ENCODE results near the gene LDLRAD4. TPM values are rescaled to one million over a fixed set of nuclear protein-coding genes. Genes with fewer than 3 reads are reported as not detected.

Gene LDLRAD4
- total RNA-seq, 6 donors from 2014 or later, result 19.5 to 26.6 (median 24.4) TPM

DNA sequence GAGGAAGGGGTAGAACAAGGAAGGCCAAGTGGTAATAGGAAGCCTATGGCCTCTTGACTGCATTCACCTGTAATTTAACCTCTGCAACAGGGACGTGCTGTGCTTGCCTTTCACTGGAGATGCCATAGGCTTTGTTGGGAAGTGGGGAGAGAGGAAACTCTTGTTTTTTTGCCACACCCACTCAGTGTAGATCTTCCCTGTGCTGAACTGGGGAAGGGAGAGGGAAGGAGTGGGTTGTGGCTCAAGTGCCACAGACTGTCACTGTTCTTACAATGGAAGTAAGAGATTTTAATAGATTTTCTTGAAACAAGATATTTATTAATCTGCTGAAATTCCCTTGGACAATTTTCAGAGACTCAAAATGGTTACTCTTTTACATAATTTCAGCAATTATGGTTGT, 380.5 kb downstream of the LDLRAD4 start:
- no peaks in the 10 kb centered on the region for H3K36me3 ChIP-seq
- ATAC-seq (ENCODE audit: low FRiP score in 2 of 2), result no peak
- WGBS, 2 donors, result 65 to 82% methylated on average over 1 of the region's 1 CpG

DNA sequence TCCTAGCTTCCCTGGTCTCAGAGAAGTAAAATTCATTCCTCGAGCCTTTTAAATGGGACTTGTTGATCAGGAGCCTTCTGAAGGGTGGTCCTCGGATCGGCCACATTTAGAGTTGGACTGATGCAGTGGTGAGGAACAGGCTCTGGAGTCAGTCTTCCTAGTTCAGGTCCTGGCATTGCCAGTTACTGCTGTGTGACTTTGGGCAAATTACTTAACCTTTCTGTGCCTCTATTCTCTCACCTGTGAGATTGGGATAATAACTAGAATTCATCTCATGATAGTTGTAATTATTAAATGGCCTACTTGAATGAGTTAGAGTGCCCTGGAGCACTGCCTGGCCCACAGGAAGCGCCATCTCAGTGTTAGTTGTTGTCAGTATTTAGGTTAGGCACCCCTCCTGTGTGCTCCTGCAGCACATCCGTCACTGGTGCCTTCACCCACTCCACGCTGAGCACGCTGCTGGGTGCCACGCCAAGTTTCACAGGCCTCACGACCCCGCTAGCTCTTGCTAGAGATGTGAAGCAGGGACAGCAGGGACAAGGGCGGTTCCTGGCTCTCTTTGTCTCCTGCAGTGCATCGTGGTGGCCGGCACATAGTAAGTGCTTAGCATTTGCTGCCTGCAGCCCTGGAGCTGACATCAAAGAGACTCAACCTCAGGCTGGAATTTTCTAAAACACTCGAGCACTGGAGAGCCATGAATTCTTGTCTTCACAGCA, 384.9 kb downstream of the LDLRAD4 start:
- no peak for DNase-seq
- no peak for ATAC-seq (ENCODE audit: low FRiP score in 2 of 2)
- 83 to 89% methylated on average over 14 of the region's 14 CpGs for WGBS, 2 donors
- TF ChIP-seq EP300 (IDR thresholded peaks at IDR 0.05) (no peak), POLR2AphosphoS5 (IDR thresholded peaks at IDR 0.05) (no peak), POLR2A (IDR thresholded peaks at IDR 0.05) (no peak)
- TF ChIP-seq, protein P1, sequence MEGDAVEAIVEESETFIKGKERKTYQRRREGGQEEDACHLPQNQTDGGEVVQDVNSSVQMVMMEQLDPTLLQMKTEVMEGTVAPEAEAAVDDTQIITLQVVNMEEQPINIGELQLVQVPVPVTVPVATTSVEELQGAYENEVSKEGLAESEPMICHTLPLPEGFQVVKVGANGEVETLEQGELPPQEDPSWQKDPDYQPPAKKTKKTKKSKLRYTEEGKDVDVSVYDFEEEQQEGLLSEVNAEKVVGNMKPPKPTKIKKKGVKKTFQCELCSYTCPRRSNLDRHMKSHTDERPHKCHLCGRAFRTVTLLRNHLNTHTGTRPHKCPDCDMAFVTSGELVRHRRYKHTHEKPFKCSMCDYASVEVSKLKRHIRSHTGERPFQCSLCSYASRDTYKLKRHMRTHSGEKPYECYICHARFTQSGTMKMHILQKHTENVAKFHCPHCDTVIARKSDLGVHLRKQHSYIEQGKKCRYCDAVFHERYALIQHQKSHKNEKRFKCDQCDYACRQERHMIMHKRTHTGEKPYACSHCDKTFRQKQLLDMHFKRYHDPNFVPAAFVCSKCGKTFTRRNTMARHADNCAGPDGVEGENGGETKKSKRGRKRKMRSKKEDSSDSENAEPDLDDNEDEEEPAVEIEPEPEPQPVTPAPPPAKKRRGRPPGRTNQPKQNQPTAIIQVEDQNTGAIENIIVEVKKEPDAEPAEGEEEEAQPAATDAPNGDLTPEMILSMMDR (IDR thresholded peaks at IDR 0.05), result no peak
- no peaks in the 10 kb centered on the region for H3K27me3 ChIP-seq
- H3K27ac ChIP-seq, result no peak overlapping the region
- no peaks in the 10 kb centered on the region for H3K4me1 ChIP-seq
- no peaks in the 10 kb centered on the region for H3K36me3 ChIP-seq
- no peak overlapping the region for H3K4me3 ChIP-seq
- H3K9me3 ChIP-seq, result peaks cover 0 to 6% (median 2%) of the 10 kb centered on the region in 4 donors

More for the DNA sequence above, 380.5 kb downstream of the LDLRAD4 start:
- no peak overlapping the region for H3K27ac ChIP-seq
- H3K9me3 ChIP-seq, result peaks cover 14 to 32% (median 26%) of the 10 kb centered on the region in 4 donors
- TF ChIP-seq POLR2A (IDR thresholded peaks at IDR 0.05) (no peak), POLR2AphosphoS5 (IDR thresholded peaks at IDR 0.05) (no peak), EP300 (IDR thresholded peaks at IDR 0.05) (no peak)
- TF ChIP-seq, protein P1 (IDR thresholded peaks at IDR 0.05), result no peak
- no peaks in the 10 kb centered on the region for H3K4me1 ChIP-seq
- no peaks in the 10 kb centered on the region for H3K27me3 ChIP-seq
- DNase-seq, result no peak
- H3K4me3 ChIP-seq, result no peak overlapping the region

- no peak for ATAC-seq (ENCODE audit: low FRiP score in 2 of 2)
- no peak for DNase-seq
- H3K4me1 ChIP-seq, result peaks cover 0 to 9% (median under 1%) of the 10 kb centered on the region in 4 donors
- no peak overlapping the region for H3K27ac ChIP-seq
- no peak overlapping the region for H3K4me3 ChIP-seq
- WGBS, 2 donors, result 81 to 91% methylated on average over 7 of the region's 7 CpGs
- H3K9me3 ChIP-seq, result no peaks in the 10 kb centered on the region
- H3K27me3 ChIP-seq, result no peaks in the 10 kb centered on the region
- TF ChIP-seq EP300 (IDR thresholded peaks at IDR 0.05), result no peak
- no peak for TF ChIP-seq POLR2AphosphoS5 (IDR thresholded peaks at IDR 0.05)
- TF ChIP-seq, protein P1 (IDR thresholded peaks at IDR 0.05), result no peak
- TF ChIP-seq POLR2A (IDR thresholded peaks at IDR 0.05), result no peak
- no peaks in the 10 kb centered on the region for H3K36me3 ChIP-seq
Observed at GRCh38 chr18:13604786-13605185, 386.2 kb downstream of the LDLRAD4 start.

GRCh38 chr18:13605477-13605876, 386.9 kb downstream of the LDLRAD4 start:
- DNase-seq (no peak), ATAC-seq (ENCODE audit: low FRiP score in 2 of 2) (no peak)
- 82 to 86% methylated on average over 5 of the region's 5 CpGs for WGBS, 2 donors
- H3K27me3 ChIP-seq, result no peaks in the 10 kb centered on the region
- H3K36me3 ChIP-seq, result no peaks in the 10 kb centered on the region
- no peak for TF ChIP-seq POLR2A (IDR thresholded peaks at IDR 0.05)
- TF ChIP-seq, protein P1 (IDR thresholded peaks at IDR 0.05), result no peak
- no peak overlapping the region for H3K4me3 ChIP-seq
- peaks cover 3 to 13% (median 5%) of the 10 kb centered on the region in 4 donors for H3K4me1 ChIP-seq
- H3K9me3 ChIP-seq, result no peaks in the 10 kb centered on the region
- no peak overlapping the region for H3K27ac ChIP-seq

GRCh38 chr18:13605901-13606300, 387.3 kb downstream of the LDLRAD4 start:
- Histone ChIP-seq H3K4me3 (no peak overlapping the region), H3K27me3 (no peaks in the 10 kb centered on the region), H3K36me3 (no peaks in the 10 kb centered on the region), H3K9me3 (no peaks in the 10 kb centered on the region), H3K4me1 (peaks cover 7 to 17% (median 9%) of the 10 kb centered on the region in 4 donors), H3K27ac (no peak overlapping the region)
- DNase-seq, result no peak
- TF ChIP-seq, protein P1 (IDR thresholded peaks at IDR 0.05), result no peak
- TF ChIP-seq EP300 (IDR thresholded peaks at IDR 0.05) (no peak), POLR2AphosphoS5 (IDR thresholded peaks at IDR 0.05) (no peak), POLR2A (IDR thresholded peaks at IDR 0.05) (no peak)
- no peak for ATAC-seq (ENCODE audit: low FRiP score in 2 of 2)
- 93 to 95% methylated on average over 2 to 6 of the region's 6 CpGs for WGBS, 2 donors

Data from upper lobe of left lung (tissue), 6 donors.